ENCODE results near the gene SPINK8. TPM values are rescaled to one million over a fixed set of nuclear protein-coding genes. Genes with fewer than 3 reads are reported as not detected.

SPINK8 gene
- total RNA-seq, 6 donors from 2014 or later, result not detected

DNA sequence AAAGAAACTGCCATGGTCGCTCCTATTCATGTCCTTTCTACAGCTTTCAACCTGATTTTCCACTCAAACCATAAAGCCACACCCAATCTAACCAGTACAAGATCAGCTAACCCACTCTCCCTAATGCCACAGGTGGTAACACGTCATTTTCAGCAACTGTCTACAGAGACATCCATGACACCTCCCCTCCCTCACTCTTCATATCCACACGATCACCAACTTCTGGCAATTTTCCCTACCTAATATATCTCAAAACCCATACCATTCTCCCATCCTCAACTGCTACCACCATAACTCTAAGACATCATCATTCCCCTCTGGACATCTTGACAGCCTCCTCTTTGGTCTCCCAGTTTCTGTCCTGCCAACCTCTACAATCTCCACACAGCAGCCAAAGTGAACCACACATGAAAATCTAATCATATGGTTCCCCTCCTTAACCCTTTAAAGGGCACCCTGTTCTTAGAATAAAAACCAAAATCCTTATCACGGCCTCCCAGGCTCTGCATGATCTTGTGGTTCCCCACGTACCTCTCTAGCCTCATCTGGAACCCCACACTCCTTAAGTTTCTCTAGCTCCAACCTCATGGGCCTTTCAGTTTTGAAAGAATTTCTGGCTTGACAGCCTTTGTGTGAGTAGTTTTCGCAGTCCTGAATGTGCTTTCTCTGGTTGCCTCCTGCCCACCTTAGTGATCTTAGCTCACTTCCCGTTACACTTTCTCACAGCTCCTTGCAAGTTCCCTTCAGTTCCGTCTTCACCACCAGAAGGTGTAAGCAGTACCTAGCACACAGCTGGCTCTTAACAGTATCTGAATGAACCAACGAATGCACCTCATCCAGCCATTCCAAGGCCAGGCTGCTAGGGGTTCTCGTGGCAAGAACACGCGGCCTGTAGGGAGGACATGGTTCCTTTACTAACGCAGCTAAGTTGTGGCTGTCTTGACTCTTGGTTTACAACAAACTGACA, 33.4 kb downstream of the SPINK8 start:
- 65 to 83% methylated on average over 13 of the region's 13 CpGs for WGBS, 2 donors
- peak overlapping the region; percentile 45 to 92 (median 84) for H3K4me3 ChIP-seq
- peaks cover 16 to 35% (median 25%) of the 10 kb centered on the region in 4 donors for H3K4me1 ChIP-seq
- ATAC-seq (ENCODE audit: low FRiP score in 2 of 2) (no peak), DNase-seq (no peak)
- H3K36me3 ChIP-seq, result peaks cover 0 to 32% (median 22%) of the 10 kb centered on the region in 4 donors
- H3K27ac ChIP-seq, result peak overlapping the region; percentile 94 to 98 (median 94)
- TF ChIP-seq POLR2AphosphoS5 (IDR thresholded peaks at IDR 0.05), result no peak
- TF ChIP-seq, protein P1, sequence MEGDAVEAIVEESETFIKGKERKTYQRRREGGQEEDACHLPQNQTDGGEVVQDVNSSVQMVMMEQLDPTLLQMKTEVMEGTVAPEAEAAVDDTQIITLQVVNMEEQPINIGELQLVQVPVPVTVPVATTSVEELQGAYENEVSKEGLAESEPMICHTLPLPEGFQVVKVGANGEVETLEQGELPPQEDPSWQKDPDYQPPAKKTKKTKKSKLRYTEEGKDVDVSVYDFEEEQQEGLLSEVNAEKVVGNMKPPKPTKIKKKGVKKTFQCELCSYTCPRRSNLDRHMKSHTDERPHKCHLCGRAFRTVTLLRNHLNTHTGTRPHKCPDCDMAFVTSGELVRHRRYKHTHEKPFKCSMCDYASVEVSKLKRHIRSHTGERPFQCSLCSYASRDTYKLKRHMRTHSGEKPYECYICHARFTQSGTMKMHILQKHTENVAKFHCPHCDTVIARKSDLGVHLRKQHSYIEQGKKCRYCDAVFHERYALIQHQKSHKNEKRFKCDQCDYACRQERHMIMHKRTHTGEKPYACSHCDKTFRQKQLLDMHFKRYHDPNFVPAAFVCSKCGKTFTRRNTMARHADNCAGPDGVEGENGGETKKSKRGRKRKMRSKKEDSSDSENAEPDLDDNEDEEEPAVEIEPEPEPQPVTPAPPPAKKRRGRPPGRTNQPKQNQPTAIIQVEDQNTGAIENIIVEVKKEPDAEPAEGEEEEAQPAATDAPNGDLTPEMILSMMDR (IDR thresholded peaks at IDR 0.05), result no peak
- TF ChIP-seq EP300 (IDR thresholded peaks at IDR 0.05), result no peak
- TF ChIP-seq POLR2A (IDR thresholded peaks at IDR 0.05), result no peak
- no peaks in the 10 kb centered on the region for H3K9me3 ChIP-seq
- no peaks in the 10 kb centered on the region for H3K27me3 ChIP-seq

DNA sequence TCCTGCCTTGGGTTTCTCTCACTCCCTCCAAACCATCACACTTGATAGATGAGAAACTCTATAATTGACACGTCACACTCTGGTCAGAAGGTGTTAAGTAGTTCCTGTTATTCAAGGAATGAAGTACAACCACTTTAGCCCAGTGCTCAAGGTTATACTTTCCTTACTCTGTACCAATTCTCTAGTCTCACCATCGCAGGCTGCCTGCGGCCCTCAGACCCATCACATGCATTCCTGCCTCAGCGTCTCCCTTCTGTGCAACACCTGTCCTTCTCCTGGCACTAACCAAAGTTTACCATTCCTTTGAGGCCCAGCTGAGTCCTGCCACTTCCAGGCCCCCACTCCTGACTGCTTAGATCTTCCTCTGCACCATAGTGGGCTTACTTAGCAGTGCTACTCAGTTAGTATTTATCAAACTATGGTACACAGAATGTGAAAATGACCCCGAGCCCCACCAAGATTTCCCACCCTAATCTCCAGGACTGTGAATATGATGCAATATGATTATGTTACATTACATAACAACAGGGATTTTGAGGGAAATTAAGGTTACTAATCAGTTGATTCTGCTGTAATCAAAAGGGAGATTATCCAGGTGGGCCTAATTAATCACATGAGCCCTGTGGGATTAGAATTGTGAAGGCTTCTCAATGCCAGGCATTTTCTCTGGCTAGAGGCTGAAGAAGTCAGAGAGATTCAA, 36.2 kb downstream of the SPINK8 start:
- TF ChIP-seq, protein P1 (IDR thresholded peaks at IDR 0.05), result no peak
- TF ChIP-seq POLR2AphosphoS5 (IDR thresholded peaks at IDR 0.05), result no peak
- TF ChIP-seq EP300 (IDR thresholded peaks at IDR 0.05), result peak in 1 of 4 donors; percentile 32
- peak overlapping the region in 3 of 4 donors; percentile 7 to 32 (median 31) for H3K27ac ChIP-seq
- H3K9me3 ChIP-seq, result no peaks in the 10 kb centered on the region
- peaks cover 15 to 34% (median 24%) of the 10 kb centered on the region in 4 donors for H3K4me1 ChIP-seq
- H3K4me3 ChIP-seq, result no peak overlapping the region
- no peaks in the 10 kb centered on the region for H3K27me3 ChIP-seq
- DNase-seq (peak in 1 of 2 donors; percentile 36), ATAC-seq (ENCODE audit: low FRiP score in 2 of 2) (peak in 1 of 2 donors; percentile 62)
- peaks cover 8 to 60% (median 49%) of the 10 kb centered on the region in 4 donors for H3K36me3 ChIP-seq
- 70 to 78% methylated on average over 5 of the region's 5 CpGs for WGBS, 2 donors

DNA sequence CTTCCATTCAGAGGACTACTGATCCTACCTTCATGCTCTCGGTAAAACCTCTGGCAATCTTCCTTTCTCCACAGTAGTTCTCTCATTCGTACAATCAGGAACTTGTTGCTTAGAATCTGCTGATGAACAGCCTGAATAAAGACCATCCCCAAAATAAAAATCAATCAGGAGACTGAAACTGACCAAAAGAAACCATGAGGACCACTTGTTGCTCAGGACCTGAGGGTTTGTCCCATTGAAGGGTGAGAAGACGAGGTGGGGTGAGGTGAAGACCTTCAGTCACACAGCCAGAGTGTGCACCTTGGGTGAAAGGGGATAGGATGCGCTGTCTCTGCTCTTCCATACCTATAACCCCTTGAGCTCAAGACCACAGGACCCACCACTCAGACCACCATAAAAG, 36.8 kb downstream of the SPINK8 start:
- ATAC-seq (ENCODE audit: low FRiP score in 2 of 2) (no peak), DNase-seq (no peak)
- whole genome bisulfite sequencing, 2 donors, result 92 to 94% methylated on average over 3 to 4 of the region's 4 CpGs
- TF ChIP-seq EP300 (IDR thresholded peaks at IDR 0.05) (no peak), POLR2AphosphoS5 (IDR thresholded peaks at IDR 0.05) (no peak), POLR2A (IDR thresholded peaks at IDR 0.05) (no peak)
- TF ChIP-seq, protein P1 (IDR thresholded peaks at IDR 0.05), result no peak
- Histone ChIP-seq H3K9me3 (no peaks in the 10 kb centered on the region), H3K36me3 (peaks cover 8 to 65% (median 50%) of the 10 kb centered on the region in 4 donors), H3K27me3 (no peaks in the 10 kb centered on the region), H3K4me3 (no peak overlapping the region), H3K27ac (no peak overlapping the region), H3K4me1 (peaks cover 11 to 29% (median 20%) of the 10 kb centered on the region in 4 donors)

DNA sequence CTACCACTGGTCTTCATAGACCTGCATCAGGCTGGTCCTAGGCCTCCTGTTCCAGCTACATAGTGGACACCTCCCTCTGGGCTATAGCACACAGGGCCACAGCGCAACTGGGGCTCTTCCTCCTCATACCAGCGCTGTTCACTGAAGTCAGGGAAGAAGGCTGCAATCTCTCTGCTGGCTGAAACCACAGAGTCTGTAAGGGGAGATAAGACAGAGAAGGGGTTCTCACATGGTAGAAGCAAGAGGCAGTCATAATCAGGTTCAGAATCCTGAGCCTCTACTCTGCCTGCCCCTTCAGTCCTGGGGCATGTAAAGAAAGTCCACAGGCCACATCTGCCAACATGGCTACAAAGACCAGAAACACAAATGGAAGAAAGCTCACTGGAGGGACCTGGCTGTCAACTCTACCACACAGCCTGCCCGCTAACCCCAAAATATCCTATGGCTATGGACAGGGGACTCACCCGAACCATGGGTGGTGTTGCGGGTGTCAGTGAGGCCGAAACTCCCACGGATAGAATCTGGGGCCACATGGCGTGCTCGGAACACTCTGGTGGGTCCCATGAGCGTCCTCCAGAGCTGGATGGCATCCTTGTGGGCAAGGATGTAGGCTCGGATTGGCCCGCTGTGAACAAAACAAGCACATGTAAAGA, 38.7 kb downstream of the SPINK8 start:
- H3K36me3 ChIP-seq, result peaks cover 8 to 65% (median 50%) of the 10 kb centered on the region in 4 donors
- DNase-seq (peak in 1 of 2 donors; percentile 15), ATAC-seq (ENCODE audit: low FRiP score in 2 of 2) (no peak)
- H3K4me1 ChIP-seq, result peaks cover 3 to 18% (median 12%) of the 10 kb centered on the region in 4 donors
- H3K27me3 ChIP-seq, result no peaks in the 10 kb centered on the region
- H3K27ac ChIP-seq, result no peak overlapping the region
- no peak overlapping the region for H3K4me3 ChIP-seq
- WGBS, 2 donors, result 97% methylated on average over 6 to 11 of the region's 12 CpGs
- no peaks in the 10 kb centered on the region for H3K9me3 ChIP-seq
- no peak for TF ChIP-seq EP300 (IDR thresholded peaks at IDR 0.05)
- no peak for TF ChIP-seq POLR2A (IDR thresholded peaks at IDR 0.05)
- TF ChIP-seq, protein P1 (IDR thresholded peaks at IDR 0.05), result no peak
- no peak for TF ChIP-seq POLR2AphosphoS5 (IDR thresholded peaks at IDR 0.05)

Measured in upper lobe of left lung (tissue), 6 donors.